Osteocyte (in vitro differentiated cells): ENCODE data around the gene MYO16. TPM values are rescaled to one million over a fixed set of nuclear protein-coding genes. Genes with fewer than 3 reads are reported as not detected.

ENCODE experiments used
- DNase-seq: peaks from one replicate; pipeline ENCODE4 v3.0.0; 2021; ENCODE audit warnings: mixed read lengths; ENCODE audit not compliant: unreplicated experiment; ENCODE audit errors: extremely low spot score
- H3K27ac Mint-ChIP-seq: one replicate; pipeline ENCODE4 v1.8.0; 2021; ENCODE audit warnings: mild to moderate bottlenecking, mixed read lengths; ENCODE audit not compliant: unreplicated experiment
- H3K27me3 Mint-ChIP-seq: one replicate; pipeline ENCODE4 v1.8.0; 2021; ENCODE audit warnings: mixed read lengths; ENCODE audit not compliant: unreplicated experiment
- H3K36me3 Mint-ChIP-seq: one replicate; pipeline ENCODE4 v1.8.0; 2021; ENCODE audit warnings: mixed read lengths; ENCODE audit not compliant: unreplicated experiment
- H3K4me1 Mint-ChIP-seq: one replicate; pipeline ENCODE4 v1.8.0; 2021; ENCODE audit warnings: mixed read lengths; ENCODE audit not compliant: unreplicated experiment
- H3K4me3 Mint-ChIP-seq: one replicate; pipeline ENCODE4 v1.8.0; 2021; ENCODE audit warnings: mild to moderate bottlenecking, moderate library complexity, mixed read lengths; ENCODE audit not compliant: unreplicated experiment
- H3K9me3 Mint-ChIP-seq: one replicate; pipeline ENCODE4 v1.8.0; 2021; ENCODE audit warnings: mixed read lengths; ENCODE audit not compliant: unreplicated experiment
- total RNA-seq: library from RNA; stranded (reverse); gene quantifications from 2 replicates; pipeline ENCODE4 v1.2.1, GENCODE V29; 2021
- TF ChIP-seq, protein P1 (sequence below): fragments of 200-600 bp; sonication (generic); IDR thresholded peaks from 2 replicates; pipeline ENCODE4 v1.5.0; 2021; ENCODE audit warnings: antibody characterized with exemption, mild to moderate bottlenecking, moderate library complexity

Gene MYO16
- total RNA-seq, 1 donor from 2014 or later = 0.13 TPM

DNA sequence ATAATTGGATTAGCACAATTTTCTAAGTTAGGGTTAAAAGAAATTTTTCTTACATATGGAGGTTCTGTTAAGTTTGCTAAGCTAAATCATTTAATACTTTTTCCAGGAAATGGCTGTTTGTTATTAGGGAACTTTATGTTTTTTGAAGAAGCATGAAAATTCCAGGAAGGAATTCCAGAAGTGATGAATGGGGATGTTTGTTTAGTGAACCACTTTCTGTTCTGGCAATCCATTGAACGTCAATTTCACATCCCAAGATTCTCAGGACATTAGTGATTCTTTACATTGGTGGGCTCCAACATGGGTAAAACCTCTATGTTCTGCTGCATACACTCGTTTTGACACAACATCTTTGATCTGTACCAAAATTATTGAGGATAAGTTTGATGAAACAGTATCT lies 622.5 kb downstream of the MYO16 start:
- Mint-ChIP-seq H3K27me3 (no peaks in the 10 kb centered on the region), H3K4me1 (peaks cover 56% of the 10 kb centered on the region), H3K4me3 (no peak overlapping the region), H3K9me3 (peaks cover 19% of the 10 kb centered on the region), H3K27ac (peak overlapping the region; percentile 82), H3K36me3 (peaks cover 6% of the 10 kb centered on the region)
- TF ChIP-seq, protein P1, sequence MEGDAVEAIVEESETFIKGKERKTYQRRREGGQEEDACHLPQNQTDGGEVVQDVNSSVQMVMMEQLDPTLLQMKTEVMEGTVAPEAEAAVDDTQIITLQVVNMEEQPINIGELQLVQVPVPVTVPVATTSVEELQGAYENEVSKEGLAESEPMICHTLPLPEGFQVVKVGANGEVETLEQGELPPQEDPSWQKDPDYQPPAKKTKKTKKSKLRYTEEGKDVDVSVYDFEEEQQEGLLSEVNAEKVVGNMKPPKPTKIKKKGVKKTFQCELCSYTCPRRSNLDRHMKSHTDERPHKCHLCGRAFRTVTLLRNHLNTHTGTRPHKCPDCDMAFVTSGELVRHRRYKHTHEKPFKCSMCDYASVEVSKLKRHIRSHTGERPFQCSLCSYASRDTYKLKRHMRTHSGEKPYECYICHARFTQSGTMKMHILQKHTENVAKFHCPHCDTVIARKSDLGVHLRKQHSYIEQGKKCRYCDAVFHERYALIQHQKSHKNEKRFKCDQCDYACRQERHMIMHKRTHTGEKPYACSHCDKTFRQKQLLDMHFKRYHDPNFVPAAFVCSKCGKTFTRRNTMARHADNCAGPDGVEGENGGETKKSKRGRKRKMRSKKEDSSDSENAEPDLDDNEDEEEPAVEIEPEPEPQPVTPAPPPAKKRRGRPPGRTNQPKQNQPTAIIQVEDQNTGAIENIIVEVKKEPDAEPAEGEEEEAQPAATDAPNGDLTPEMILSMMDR = no peak
- DNase-seq = no peak

DNA sequence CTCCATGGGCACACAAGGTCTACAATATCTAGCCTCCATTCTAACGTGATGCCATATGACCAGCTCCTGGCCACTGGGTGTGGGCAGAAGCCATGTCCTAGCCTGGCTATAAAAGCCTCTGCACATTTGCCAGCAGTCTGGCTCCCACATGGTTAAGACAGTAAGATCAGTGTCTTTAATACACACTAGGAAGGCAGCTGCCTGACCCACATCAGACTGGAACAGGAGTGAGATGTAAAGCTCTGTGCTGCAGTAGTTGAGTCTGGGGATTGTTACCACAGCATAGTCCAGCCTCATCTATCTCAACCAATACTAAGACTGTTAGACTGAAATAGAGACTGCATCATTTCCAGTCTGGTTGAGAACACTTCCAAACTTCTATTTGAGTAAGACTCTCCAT lies 623.9 kb downstream of the MYO16 start:
- H3K36me3 Mint-ChIP-seq = peaks cover 4% of the 10 kb centered on the region
- H3K27ac Mint-ChIP-seq = no peak overlapping the region
- H3K4me3 Mint-ChIP-seq = no peak overlapping the region
- TF ChIP-seq, protein P1 = no peak
- peaks cover 18% of the 10 kb centered on the region for H3K9me3 Mint-ChIP-seq
- peaks cover 62% of the 10 kb centered on the region for H3K4me1 Mint-ChIP-seq
- no peak for DNase-seq
- H3K27me3 Mint-ChIP-seq = no peaks in the 10 kb centered on the region

DNA sequence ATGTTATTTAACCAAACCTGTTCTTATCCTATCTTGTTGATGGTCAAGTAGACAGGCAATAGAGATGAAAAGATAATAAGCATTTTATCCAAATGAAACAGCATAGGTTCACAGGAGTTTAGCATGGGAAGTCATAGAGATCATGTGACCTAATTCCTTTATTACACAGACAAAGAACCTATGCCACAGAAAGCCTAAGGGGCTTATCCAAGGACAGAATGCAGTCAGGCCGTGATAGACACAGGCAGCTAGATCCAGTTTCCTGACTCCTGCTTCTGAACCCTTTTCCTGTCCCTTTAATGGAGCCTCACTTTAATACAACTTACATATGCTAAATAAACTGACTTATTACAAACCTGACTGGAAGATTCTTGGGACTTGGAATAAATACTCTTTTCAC lies 624.9 kb downstream of the MYO16 start:
- peaks cover 13% of the 10 kb centered on the region for H3K9me3 Mint-ChIP-seq
- peaks cover 56% of the 10 kb centered on the region for H3K4me1 Mint-ChIP-seq
- no peak overlapping the region for H3K4me3 Mint-ChIP-seq
- no peak for DNase-seq
- H3K36me3 Mint-ChIP-seq = peaks cover 4% of the 10 kb centered on the region
- no peaks in the 10 kb centered on the region for H3K27me3 Mint-ChIP-seq
- TF ChIP-seq, protein P1 = no peak
- peak overlapping the region; percentile 61 for H3K27ac Mint-ChIP-seq

DNA sequence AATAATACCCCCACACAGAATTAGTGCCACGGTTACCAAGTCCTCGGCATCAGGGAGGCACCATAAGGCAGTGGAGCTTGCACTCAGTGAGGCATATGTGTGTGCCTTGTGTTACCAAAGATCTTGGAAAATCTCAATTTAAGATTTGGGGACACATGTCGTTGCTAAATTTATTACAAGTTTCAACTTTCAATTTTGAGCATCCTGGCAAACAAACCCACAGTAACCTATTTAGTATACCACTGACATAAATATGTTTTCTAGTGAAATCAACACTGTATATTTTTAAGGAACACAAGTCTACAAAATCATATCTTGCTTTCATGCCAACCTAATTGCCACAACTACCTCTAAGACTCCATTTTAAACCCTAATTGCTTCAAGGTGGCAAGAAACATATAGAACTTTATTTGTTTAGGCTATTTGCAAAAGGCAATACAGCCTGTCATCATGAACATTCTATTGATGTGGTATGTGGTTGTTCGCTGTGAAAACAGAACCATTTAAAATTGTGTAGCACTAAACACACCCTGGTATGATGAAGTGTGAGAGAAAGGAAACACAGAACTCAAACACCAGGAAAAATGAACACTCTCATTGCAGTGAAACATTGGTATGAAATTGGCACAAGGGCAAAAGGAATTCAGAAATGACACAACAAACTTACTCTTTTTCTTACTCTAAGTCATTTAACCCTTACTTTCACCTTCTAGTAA lies 625.9 kb downstream of the MYO16 start:
- H3K4me1 Mint-ChIP-seq = peaks cover 56% of the 10 kb centered on the region
- no peaks in the 10 kb centered on the region for H3K27me3 Mint-ChIP-seq
- peaks cover 4% of the 10 kb centered on the region for H3K36me3 Mint-ChIP-seq
- no peak for DNase-seq
- TF ChIP-seq, protein P1 = no peak
- H3K9me3 Mint-ChIP-seq = peaks cover 12% of the 10 kb centered on the region
- peak overlapping the region; percentile 88 for H3K27ac Mint-ChIP-seq
- H3K4me3 Mint-ChIP-seq = no peak overlapping the region

DNA sequence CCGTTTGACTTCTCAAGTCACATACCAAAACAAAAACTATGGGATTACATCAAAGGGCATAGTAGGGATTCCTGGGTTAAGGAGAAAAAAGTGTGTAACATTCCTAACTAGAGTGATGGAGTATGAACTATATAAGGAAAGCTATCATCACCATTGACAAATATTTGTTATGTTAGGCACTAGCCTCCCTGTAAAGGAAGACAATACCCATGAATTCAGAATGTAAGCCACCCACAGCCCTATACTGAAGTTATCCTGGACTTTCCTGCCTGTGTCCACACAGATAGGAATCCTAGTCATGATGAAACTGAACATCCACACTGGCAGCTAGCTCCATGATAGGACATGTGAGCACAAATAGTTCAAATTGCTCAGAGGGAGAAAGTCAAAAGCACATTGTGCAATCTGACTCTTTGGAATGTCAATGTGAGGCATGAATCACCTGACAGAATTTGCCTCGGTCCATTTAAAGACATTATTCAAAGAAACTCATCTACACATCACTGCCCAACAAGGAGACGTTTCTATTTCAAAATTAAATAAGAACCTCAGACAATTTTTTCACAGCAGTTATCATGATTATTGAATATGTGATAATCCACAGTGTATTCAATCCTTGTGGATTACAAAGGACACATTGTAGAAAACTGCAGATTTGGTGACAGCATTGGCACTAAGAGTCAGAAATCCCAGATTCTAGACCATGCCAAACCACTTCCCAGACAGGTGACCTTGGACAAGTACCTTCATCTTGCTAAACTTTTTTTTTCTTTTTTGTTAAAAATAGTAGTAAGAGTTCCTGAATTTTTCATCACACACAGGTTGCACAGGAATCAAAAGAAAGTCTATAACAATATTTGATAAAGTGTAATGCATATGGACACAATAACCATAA lies 627.7 kb downstream of the MYO16 start:
- Mint-ChIP-seq H3K36me3 (peaks cover 4% of the 10 kb centered on the region), H3K27ac (peak overlapping the region; percentile 88), H3K9me3 (peaks cover 12% of the 10 kb centered on the region), H3K27me3 (no peaks in the 10 kb centered on the region), H3K4me1 (peaks cover 40% of the 10 kb centered on the region), H3K4me3 (no peak overlapping the region)
- TF ChIP-seq, protein P1 = no peak
- no peak for DNase-seq
